Non-pigmented ciliary epithelial cell (primary cell): ENCODE results near the gene ZNF189.

Experiments
- DNase-seq: peaks from one replicate; pipeline ENCODE4 v3.0.0-alpha.2; 2010; ENCODE audit warnings: low read depth

ZNF189 gene

DNA sequence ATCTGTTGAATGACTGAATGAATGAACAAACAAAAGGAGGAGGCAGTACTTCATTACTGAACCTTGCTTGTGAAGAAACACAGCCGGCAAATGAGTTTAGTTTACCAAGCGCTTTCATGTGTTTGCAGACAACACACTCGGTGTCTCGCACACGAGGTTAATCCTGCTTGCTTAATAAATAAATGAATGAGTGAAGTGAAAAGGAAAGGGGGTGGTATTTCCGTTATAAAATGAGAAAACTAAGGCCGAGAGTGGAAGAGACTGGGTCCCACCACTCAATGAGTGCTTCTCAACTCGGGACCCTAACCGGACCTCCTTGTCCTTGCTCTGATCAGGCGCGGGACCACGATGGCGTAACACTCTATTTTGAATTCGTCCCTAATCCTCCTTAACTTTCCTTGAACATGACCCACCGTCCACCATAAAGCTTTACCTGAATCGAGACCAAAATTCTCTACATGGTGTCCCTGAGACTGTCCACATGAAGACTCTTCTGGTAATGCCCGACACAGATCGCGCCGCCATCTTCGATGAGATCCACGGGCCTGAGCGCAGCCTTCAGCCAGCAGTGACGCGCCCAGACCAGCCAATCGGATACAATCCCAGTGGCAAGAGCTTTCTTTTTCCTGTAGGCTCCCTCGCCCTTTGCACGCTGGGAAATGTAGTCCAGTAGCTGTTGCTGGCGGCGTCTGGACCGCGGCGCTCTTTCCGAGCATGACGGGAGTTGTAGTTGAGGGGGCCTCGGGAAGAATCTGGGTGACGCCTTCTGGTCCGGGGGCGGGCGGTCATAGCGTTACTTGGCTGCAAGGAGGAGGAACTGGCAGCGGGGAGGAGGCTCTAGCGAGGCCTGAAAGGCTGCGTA, at the start of gene ZNF189, which contains the start of gene MRPL50:
Gene ZNF189 (plus strand): TSS at position 784 of the 862 bp plus-strand sequence. CDS start 306 bp downstream, outside the sequence.
Gene MRPL50 (minus strand): TSS at position 551 of the 862 bp plus-strand sequence. CDS start 26 bp downstream, at position 525.
- peak; percentile 97 for DNase-seq

DNA sequence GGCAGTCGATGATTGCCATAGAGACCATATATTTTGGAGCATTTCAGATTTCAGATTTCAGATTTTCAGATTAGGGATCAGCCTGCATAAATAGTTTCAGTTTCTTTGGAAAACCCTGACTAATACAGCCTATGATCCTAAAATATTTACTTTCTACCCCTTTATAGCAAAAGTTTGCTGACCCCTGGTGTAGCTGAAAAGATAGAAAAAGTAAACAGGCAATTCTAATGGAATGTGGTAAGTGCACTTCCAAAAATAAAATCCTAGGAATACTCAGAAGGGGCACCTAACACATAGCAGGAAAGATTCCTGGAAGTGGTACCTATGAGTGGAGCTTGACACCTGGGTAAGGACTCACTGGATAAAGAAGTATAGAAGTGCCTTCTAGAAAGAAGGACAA, 48.4 kb upstream of the ZNF189 start:
- DNase-seq, result no peak

DNA sequence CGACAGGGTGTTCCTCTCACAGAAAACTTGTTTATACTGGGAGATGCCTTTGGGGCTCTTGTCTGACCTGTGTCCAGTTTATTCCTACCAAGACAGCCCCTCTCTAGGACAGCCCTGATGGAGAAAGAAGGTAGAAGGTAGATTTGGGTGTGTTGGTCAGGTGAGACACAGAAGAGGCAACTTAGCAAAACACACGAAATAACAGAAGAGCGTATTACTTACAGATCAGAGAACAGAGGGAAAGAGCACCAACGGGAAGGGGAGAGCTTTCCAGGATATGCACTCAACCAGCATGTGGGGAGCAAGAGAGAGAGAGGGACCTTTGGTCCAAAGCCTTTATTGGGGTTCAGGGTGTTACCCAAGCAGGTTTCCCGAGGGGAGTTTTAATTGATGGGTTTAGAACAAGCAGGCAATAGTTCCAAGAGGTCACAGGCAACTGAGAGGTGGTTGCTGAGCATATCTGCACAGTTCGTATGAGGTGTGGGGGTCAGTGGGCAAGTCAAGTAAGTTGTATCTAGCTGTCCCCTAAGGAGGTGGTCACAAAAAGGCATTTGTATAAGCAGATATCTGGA, 45.7 kb upstream of the ZNF189 start:
- no peak for DNase-seq

DNA sequence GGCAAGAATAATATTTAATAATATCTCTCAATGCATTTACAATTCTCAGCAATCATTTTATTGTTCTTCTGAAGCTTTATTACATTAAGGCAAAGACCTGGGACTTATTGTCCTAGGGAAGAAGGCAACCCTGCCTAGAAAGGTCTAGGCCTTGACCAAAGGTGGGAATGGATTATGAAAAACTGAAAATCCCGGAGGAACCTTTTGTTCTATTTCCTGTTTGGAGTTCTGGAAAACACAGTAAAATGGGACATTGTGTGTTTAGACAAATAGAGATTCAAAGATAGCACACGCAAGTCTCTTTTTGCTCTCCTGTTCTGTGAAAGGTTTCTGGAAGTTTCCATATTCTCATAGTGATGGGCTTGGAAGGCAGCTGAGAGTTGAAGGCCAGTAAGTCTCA, 45.0 kb upstream of the ZNF189 start:
- DNase-seq, result no peak

DNA sequence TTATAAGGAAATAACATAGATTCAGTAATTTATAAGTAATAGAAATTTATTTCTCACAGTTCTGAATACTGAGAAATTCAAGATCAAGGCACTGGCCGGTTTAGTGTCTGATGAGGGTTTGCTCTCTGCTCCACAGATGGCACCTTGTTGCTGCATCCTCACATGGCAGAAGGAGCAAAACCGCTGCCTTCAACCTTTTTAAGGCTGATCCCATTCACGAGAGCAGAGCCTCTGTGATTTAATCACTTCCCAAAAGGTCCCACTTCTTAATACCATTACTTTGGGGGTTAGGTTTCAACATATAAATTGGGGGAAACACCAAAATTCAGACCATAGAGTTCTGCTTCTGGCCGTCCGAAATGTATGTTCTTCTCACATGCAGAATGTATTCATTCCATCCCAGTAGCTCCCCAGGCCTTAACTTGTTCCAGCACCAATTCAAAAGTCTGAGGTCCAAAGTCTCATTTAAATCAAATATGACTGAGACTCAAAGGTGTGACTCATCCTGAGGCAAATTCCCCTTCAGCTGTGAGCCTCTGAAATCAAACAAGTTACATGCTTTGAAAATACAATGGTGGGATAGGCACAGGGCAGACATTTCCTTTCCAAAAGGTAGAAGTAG, 44.4 kb upstream of the ZNF189 start:
- DNase-seq, result no peak

DNA sequence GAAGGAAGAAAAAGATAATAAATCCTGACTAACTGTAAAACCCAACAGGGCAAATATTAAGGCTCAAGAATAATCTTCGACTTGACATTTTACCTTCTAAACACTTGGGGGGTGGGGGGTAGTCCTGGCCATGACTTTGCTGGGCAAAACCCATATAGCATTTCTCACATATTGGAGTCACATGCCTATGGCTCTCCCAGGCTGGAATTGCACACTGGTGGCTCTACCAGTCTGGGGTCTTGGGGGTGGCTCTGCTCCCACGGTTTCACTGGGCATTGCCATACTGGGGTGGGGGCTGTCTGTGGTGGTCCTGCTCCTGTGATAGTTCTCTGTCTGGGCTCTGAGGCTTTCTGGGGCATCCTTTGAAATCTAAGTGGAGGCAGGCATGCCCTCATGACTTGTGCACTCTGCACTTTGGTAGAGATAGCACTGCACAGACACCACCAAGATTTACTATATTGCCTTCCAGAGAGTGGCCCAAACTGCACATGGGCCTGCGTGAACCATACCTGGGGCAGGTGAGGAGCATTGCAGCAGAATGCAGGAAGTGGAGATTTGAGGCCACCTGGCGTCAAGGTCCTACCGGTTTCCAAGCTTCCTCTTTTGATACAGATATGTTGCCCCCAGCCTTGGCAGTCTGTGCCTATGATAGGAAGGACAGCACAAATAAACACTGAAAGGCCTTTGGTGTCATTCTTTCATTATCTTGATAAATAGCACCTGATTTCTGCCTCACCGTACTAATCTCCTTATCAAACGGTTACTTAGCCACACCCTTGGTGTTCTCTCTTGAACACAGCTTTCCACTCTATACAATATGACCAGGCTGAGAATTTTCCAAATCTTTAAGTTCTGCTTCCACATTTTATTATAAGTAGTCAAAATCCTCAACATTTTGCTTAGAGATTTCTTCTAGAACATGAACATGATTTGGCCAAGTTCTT, 43.6 kb upstream of the ZNF189 start:
- DNase-seq, result no peak

DNA sequence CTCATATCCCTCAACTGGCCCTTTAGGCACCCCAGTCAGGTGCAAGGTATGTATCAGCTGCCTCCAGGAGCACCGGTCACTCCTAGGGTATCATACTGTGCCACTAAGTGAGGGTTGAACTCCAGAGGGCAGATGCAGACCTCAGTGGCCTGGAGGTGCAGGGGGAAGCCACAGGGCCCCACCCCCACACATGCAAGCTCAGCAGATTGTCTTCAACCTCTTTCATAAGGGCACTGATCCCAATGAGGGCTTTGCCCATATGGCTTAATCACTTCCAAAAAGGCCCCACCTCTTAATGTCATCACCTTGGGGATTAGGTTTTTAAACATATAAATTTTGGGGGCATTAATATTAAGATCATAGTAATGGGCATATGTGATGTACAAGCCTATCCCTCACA, 42.0 kb upstream of the ZNF189 start:
- DNase-seq, result no peak

DNA sequence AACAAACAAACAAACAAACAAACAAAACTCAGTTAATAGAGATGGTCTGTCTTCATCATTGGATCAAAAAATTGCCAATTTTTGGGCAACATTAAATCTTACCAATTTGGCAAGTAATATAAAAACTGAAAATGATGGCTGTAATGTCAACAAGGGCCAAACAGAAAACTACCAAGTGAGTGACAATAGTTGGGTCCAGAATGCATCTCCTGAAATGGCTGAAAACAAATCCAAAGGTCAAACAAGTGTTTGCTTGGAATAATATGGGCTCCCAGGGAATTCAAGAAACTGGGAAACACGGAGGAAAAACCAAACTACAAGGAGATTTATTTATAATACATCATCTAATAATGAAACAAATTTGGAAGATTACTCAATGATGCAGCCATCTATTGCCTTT, 39.0 kb upstream of the ZNF189 start:
- no peak for DNase-seq

DNA sequence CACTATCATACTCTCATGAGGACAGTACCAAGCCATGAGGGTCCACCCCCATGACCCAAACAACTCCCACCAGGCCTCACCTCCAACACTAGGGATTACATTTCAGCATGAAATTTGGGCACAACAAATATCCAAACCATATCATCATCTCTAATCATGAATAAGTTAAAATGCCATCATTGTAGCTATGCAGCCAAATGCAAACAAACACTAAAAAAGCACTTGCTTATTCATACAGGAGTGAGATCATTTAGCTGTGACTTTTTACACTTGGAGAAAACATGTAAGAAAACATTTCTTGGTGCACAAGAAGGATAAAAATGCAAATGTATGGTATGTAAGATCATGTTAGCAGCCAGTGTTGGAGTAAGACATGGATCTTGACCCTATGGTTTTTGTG, 38.0 kb upstream of the ZNF189 start:
- no peak for DNase-seq

DNA sequence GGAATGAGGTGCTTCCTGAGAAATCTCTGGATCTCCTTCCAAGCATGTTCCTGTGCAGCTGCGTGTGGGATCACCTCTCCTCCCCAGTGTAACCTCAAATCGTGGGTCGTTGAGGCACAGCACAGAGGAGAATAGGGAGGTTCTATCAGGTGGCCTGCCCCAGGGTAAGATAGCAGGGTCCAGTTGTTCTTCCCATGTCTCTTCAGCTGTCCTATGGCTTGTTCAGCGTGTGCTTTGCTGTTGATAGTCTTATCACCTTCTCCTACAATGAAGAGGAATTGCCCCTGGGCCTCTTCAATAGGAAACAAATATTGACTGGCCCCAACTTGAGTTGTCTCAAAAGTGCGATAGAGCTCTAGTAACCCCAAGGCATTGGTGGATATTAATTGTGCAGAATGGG, 36.2 kb upstream of the ZNF189 start:
- no peak for DNase-seq

DNA sequence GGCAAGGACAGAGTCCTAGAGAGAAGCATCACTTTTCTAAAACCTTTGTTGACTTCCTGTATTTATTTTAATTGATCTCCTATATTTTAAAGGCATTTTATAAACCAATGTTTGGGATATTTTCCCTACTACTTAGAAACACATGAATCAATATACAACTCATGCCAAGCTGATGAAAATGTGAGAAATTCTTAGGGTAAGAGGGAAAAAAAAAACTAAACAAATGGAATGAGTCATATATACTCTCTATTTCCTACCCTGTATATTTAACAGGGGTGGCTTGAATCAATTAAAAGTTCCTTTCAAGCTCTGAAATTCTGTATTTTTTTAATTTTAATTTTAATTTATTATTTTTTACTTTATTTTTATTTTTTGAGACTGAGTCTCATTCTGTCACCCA, 33.5 kb upstream of the ZNF189 start:
- DNase-seq, result no peak

DNA sequence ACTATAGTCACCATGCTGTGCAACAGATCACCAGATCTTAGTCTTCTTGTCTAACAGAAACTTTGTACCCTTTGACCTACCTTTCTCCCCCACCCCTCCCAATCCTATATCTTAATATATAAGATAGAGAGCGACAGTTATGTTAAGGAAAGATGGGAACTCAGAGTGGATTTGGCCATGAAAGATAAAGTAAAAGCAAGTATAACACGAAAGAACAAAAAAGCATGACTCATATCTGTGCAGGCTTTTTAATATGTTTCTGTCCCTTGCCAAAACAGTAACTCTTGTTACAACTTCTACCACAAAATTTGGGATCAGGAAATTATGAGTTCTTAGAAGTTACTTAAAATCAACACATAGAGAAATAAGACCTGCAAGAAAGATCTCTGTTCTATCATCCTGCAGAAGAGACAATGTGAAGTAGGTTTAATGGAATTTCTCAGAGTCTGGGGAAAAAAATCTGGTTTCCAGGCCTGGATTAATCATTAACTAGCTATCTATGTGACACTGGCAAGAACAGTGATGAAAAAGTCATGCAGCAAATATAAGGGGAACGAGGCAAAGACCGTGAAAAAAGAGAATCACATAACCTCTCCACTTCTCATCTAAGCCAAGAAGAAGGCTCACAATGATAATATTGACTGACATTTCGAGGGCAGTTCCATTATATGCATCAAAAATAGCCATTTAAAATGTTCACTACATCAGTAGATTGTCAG, 32.5 kb upstream of the ZNF189 start:
- no peak for DNase-seq

DNA sequence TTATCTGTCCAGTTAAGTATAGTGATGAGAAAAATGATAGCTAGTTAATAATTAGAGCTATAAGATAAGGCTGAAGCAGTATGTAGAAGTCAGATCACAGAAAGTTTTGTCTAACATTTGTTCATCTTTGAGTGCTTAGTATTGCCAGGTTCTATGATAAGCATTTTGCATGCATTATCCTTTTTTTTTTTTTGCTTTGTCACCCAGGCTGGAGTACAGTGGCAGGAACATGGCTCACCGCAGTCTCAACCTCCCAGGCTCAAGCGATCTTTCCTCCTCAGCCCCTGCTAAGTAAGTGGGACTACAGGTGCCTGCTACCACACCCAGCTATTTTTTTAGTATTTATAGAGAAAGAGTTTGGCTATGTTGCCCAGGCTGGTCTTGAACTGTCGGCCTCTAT, 31.3 kb upstream of the ZNF189 start:
- no peak for DNase-seq

DNA sequence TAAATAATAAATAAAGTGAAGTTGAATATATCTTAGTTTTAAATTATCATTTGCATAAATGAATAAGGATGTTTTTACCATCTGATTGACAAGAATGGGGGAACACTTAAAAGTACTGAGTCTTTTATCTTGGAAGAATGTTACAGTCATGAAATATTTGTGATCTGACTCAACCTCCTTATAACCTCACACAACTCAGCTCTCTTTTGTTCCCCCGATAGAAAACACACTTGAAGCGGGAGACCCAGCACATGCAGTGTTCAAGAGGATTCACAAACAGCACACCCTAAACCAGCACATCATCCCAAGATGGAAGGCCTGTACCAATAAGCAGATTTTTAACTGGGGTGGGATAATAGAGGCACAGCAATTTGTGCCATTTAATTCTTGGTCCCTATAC, 29.4 kb upstream of the ZNF189 start:
- no peak for DNase-seq

DNA sequence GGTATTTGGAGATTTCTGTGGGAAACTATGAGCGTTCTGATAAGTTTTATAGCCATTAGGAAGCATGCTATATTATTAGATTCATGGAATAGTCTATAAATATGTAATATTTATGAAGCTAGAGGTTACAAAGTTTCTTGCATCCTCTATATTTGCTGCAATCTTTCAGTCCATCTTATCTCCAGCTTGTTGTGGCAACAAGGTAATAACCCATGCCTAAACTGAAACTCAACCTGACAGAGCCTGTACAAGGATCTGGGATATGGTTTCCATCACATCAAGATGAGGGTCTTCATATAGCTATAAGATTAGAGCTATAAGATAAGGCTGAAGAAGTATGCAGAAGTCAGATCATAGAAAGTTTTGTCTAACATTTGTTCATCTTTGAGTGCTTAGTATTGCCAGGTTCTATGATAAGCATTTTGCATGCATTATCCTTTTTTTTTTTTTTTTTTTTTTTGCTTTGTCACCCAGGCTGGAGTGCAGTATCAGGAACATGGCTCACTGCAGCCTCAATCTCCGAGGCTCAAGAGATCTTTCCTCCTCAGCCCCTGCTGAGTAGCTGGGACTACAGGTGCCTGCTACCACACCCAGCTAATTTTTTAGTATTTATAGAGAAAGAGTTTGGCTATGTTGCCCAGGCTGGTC, 28.6 kb upstream of the ZNF189 start:
- no peak for DNase-seq

DNA sequence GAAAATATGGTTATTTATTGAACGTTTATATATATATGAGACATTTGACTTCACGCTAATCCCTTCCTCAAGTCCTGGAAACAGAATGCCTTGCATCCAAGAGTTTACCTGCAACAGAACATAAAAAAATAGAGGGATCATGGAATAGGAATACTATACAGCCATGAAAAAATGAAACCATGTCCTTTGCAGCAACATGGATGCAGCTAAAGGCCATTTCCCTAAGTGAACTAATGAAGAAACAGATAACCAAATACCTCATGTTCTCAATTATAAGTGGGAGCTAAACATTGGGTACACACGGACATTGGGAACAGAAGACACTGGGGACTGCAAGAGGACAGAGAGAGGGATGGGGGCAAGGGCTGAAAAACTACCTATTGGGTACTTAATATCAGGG, 26.8 kb upstream of the ZNF189 start:
- no peak for DNase-seq

DNA sequence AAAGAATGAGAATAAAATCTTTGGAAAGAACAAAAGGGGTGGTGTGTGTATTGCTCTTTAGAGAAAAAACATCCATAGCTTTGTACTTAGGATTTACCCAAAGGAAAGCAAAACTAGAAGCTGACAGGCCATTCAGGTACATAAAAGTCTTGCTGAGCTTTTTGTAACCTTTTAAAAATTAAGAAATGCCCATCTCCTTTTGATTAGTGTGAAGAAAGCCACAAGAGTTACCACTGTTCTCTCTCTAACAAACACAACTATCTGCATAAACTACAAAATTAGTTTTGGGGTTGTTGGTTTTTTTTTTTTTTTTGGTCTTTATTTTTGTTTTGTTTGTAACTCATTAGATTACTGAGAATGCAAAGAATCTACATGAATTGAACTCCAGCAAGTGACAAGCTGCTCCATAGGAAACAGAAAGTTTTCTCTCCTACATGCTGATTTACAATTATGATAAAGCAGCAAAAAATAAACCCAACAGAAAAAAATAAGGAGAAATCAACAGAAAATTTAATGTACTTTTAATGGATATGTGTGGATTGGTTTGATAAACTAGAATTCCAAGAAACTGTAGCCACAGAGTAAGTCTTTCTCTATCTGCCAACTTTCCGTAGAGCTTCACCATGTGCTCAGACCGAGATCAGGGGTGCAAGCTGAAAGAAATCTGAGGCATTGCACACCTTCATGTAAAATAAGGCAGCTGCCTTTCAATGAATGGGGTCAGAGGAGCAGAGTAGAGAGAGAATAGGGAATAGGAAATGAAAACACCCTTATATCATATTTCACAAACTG, 26.1 kb upstream of the ZNF189 start:
- DNase-seq, result no peak

DNA sequence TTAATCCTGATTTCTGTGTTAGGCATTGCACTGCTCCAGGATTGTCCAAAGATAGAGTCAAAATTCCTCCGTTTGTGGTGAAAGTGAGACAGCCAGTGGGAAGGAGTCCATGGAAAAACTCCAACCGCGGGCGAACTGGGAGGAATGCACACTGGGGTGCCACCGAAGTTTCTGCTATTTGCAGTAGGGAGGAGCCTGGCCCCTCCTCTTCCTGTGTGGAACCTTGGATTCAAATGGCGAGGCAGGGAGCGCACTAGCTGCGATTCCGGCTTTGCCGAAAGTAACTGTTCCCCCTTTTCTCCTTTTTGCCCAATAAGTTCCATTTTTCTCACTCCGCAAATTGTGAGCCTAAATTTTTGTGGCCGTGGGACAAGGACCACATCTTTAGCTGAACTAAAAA, 23.1 kb upstream of the ZNF189 start:
- DNase-seq, result no peak

DNA sequence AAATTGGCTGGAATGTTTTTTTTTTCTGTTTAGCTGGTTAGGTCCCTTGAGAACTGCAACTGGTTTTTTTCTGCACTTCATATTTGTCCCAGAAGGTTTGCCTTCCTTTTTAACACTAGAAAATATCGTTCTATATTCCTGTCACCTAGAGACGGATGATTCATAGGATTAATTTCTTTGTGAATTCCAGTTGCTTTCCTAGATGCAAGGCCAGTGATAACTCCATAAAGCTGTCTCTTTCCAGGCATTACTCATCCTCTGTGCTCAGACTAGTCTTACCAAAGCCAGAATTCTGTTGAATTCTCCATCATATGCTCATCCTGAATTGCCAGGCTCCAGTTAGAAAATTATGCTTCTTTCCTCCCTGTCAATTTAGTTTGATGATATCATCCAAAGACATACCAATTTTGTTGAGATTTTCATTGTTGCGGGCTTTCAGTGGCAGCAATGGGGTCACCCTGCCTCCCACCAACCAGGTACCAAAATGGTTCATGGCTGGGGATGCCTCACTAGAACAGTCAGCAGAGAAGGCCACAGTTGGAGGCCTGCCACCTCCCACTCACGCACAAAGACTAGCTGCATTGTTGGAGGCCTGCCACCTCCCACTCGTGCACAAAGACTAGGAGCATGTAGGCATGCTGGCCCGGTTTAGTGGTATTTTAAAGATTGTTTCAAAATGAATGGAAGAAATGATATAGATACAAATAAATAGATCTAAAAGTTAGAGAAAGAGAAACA, 22.4 kb upstream of the ZNF189 start:
- peak; percentile 61 for DNase-seq
